NCI-H1436 treated with DMSO at 0.1 percent for 48 hours (cell line): ENCODE results near the gene BTBD19.
"Not testable (repeated sequence)": the region's sequence is repeated elsewhere in the genome, so short reads cannot be mapped to it uniquely, and the experiment has no call there.

ENCODE experiments used
- DNase-seq: peaks from one replicate; lab custom pipeline; 2025; lab: John Stamatoyannopoulos, UW

The BTBD19 gene

GRCh38 chr1:44788120-44788860 lies 20.0 kb upstream of the BTBD19 start, which contains the start of gene BEST4:
BEST4 (minus strand) TSS chr1:44788170; CDS start chr1:44787705, 465 bp downstream.
- no peak for DNase-seq

DNA sequence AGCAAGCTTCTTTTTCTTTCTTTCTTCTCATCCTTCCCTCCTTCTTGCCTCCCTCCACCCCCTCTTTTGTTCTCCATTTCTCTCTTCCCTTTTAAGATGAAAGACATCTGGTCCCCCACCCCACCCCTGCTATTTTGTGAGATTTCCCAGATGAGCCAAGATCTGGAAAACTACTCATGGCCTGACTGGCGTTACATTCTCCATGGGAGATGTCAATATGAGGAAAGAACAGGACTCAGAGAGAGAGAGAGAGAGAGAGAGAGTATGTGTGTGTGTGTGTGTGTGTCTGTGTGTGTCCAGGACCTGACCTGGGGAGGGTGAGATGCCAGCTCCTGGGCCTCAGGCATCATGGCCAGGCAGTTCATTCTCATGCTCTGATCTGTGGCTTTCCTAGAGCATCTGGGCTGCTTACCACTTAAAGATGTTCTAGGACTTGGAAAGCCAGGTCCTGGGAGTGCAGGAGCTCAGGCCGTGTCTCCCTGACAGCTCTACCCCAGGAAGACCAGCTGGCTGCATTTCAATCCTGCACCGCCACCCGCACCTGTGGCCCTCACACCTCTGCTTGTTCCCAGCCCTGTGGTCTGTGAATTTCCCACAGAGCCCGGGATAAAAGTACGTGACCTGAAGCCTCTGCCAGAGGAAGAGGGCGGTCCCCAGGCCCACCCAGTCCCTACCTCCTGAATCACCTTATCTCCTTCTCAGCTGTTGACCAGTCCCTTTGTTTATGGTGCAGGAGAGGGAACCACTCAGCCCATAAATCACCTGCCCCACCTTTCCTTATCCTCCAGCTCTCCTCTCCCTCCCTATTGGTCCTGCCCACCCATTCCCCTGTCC lies 17.1 kb upstream of the BTBD19 start:
- DNase-seq, result no peak

- DNase-seq, result no peak
Observed at GRCh38 chr1:44792736-44793502, 15.4 kb upstream of the BTBD19 start.

- not testable (repeated sequence) for DNase-seq
Observed at GRCh38 chr1:44797886-44798285, 10.4 kb upstream of the BTBD19 start.

DNA sequence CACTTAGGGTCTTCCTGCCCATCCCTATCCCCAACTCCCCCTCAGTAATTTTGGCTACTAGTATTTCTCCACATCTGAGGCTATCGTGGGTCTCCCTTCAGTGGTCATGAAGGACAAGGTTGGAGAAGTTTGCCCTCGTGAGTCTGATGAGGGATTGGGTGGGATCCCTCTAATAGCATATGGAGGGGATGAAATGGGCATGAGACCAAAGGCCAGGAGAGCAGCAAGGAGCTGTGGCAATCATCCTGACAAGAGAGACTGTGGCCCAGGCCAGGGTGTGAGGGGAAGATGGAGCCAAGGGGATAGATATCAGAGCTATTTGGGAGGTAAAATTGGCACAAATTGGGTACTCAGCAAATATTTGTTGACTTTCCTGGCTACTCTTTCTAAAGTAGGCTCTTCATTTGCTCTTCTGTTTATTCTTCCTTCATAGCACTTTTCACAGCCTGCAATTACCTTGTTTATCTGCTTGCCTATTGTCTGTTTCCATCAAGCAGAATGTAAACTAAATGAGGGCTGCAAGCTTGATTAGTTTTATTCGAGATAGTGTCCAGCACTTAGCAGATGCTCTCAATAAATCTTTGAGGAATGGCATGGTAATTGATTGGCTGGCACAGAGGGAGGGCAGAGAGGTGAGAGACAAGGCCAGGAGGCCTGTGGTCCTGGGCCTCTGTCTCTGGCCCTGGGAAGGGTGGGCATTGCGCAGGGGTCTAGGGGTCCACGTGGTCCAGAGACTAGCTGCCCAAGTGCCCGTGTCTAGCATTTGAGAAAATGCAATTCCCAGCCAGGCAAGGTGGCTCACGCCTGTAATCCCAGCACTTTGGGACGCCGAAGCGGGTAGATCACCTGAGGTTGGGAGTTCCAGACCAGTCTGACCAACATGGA lies 9.6 kb upstream of the BTBD19 start:
- DNase-seq, result no peak

DNA sequence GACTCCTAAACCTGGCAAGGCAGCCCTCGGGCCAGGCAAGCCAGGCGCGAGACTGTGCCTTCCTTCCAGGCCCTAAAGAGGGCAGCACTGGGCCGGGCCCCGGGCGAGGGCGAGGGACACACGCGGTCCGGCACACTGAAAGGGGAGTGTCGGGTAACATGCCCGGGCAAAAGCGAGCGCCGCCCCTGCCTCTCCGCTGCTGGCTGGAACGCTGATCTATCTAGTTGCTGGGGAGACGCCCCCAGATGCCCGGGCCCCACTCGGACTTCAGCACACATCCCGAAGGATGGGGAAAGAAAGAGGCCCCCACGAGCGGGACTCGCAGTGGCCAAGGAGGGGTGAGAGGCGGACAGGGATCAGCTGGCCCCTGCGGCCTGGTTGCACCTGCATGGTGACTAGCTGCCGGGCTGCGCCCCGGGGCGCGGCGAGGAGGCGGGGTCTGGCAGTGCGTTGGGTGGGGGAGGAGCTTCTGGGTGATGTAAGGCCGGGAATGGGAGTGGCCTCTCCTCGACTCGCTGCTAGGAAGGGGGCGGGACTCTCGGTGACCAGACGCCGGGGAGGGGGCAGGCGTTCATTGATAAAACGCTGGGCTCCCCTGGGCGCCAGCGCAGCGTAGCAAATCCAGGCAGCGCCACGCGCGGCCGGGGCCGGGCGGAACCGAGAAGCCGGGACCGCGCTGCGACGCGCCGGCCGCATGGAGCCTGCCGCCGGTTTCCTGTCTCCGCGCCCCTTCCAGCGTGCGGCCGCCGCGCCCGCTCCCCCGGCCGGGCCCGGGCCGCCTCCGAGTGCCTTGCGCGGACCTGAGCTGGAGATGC lies 8.3 kb upstream of the BTBD19 start, which contains the start of gene PLK3:
Gene PLK3, plus strand, starts transcription at position 608 of the 815 bp plus-strand sequence. Its CDS starts 87 bp downstream, at position 695.
- peak; percentile 81 for DNase-seq

GRCh38 chr1:44801491-44802305 lies 6.6 kb upstream of the BTBD19 start:
- DNase-seq, result no peak

DNA sequence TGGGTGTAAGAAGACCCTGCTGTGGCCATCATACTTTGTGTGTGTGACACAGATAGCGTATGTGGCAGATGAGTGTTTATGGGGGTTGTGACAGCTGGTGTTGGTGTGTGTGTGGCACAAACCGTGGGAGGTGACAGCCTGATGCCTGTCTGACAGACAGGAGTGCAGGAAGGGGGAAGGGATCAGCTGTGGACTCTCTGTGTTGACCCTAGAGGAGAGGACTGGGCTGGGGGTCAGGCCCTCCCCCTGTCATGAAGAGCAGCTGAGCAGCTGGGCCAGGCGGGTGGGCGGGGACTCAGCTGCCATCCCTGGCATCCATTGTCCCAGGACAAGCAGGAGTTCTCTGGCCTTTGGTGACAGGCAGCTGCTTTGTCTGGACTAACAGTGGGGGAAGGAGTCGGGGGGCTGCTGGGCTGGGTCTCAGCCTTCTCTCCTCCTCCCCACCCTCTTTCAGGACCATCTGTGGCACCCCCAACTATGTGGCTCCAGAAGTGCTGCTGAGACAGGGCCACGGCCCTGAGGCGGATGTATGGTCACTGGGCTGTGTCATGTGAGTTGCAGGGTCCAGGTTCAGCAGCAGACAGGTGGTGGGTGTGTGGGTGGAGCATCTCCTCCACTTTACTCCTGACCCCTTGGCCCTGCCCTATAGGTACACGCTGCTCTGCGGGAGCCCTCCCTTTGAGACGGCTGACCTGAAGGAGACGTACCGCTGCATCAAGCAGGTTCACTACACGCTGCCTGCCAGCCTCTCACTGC lies 5.8 kb upstream of the BTBD19 start:
- DNase-seq, result no peak

DNA sequence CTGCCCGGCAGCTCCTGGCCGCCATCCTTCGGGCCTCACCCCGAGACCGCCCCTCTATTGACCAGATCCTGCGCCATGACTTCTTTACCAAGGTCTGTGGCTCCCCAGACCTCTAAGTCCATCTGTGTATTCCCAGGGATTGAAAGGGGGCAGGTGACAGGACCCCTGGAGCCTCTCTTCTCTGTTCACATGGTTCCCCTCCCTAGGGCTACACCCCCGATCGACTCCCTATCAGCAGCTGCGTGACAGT lies 5.3 kb upstream of the BTBD19 start:
- DNase-seq, result no peak

DNA sequence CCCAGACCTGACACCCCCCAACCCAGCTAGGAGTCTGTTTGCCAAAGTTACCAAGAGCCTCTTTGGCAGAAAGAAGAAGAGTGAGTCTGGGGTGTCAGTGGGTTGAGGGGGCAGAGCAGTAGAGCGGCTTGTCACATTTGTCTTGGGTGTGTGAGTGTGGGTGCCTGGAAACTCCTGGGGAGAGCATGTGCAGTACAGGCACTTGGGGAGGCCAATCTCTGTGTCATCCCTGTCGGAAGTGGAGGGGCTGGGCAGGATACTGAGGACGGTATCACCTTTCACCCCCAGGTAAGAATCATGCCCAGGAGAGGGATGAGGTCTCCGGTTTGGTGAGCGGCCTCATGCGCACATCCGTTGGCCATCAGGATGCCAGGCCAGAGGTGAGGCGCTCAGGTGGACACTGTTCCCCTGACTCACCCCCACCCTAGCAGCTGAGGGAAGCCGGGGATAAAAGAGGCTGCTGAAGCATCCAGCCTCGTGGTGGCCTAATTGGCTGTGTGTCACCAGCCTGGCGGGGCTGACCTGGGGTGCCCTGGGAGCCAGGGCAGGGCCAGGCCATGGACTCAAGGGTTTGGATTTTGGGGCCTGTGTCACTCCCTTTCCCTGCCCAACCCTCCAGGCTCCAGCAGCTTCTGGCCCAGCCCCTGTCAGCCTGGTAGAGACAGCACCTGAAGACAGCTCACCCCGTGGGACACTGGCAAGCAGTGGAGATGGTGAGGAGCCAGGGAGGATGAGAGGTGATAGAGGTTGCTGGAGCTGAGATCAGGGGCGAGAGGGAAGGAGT lies 4.8 kb upstream of the BTBD19 start:
- DNase-seq, result no peak

DNA sequence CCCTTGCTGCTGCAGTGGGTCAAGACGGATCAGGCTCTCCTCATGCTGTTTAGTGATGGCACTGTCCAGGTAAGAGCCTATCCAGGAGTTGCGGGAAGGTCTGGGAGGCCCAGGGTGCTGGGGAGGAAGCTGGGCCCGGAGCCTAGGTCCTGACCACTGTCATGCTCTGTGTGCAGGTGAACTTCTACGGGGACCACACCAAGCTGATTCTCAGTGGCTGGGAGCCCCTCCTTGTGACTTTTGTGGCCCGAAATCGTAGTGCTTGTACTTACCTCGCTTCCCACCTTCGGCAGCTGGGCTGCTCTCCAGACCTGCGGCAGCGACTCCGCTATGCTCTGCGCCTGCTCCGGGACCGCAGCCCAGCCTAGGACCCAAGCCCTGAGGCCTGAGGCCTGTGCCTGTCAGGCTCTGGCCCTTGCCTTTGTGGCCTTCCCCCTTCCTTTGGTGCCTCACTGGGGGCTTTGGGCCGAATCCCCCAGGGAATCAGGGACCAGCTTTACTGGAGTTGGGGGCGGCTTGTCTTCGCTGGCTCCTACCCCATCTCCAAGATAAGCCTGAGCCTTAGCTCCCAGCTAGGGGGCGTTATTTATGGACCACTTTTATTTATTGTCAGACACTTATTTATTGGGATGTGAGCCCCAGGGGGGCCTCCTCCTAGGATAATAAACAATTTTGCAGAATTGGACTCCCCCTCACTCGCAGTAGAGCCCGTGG lies 2.9 kb upstream of the BTBD19 start:
- DNase-seq, result no peak

DNA sequence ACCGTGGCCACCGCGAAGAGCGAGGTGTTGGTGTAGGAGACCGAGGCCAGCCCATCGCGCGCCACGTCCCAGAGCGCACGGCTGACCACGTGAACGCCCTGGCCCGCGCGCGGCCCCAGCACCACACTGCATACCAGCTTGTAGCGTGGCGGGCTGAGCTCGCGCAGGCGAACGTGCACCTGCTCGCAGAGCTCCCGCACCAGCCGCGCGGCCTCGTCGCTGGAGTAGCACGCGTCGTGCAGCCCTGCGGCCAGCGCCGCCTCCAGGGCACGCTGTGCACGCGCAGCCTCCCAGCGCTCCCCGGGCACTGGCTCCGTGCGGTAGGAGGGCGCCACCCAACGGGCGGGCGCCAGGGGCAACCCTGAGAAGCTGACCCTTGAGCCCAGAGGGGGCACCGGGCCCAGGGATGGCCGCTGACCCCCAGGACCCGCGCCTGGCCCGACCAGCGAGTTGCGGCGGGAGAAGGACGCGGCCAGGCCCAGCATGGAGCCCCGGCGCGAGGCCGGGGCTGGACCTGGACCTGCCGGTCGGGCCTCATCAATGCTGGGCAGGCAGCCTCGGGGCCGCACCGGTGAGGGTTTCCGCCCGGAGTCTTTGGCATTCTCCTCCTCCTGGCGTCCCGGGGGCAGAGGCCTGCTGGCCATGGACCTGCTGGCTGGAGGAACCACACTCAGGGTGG lies 2.2 kb upstream of the BTBD19 start:
- no peak for DNase-seq

GRCh38 chr1:44806704-44807363 lies 1.5 kb upstream of the BTBD19 start, which contains the start of gene DYNLT4:
DYNLT4 (minus strand) TSS chr1:44807351; CDS start chr1:44806668, 683 bp downstream.
- DNase-seq, result no peak

GRCh38 chr1:44807364-44808062 lies 810 bp upstream of the BTBD19 start:
- DNase-seq, result no peak
